Fibroblast of villous mesenchyme (primary cell): ENCODE measurements around the gene ZMYND11. TPM values are rescaled to one million over a fixed set of nuclear protein-coding genes. Genes with fewer than 3 reads are reported as not detected.

ENCODE experiments used
- DNase-seq: peaks from one replicate; pipeline ENCODE4 v3.0.0-alpha.2; 2010; ENCODE audit warnings: low read depth
- H3K4me3 ChIP-seq: 2 replicates; pipeline ENCODE4 v1.5.1; 2011; ENCODE audit warnings: low read depth, mild to moderate bottlenecking, low read length
- total RNA-seq: library from RNA; depleted of rRNA; stranded (reverse); fragments of >200 nt; gene quantifications from 2 replicates; pipeline ENCODE4 v1.2.3, GENCODE V29; 2012
- TF ChIP-seq, protein P1 (sequence below): IDR thresholded peaks from 2 replicates; pipeline ENCODE4 v1.5.1; 2012; ENCODE audit warnings: low read depth, mild to moderate bottlenecking, low read length; ENCODE audit not compliant: insufficient read depth

ZMYND11 gene
- total RNA-seq, 1 donor = 53.5 TPM

DNA sequence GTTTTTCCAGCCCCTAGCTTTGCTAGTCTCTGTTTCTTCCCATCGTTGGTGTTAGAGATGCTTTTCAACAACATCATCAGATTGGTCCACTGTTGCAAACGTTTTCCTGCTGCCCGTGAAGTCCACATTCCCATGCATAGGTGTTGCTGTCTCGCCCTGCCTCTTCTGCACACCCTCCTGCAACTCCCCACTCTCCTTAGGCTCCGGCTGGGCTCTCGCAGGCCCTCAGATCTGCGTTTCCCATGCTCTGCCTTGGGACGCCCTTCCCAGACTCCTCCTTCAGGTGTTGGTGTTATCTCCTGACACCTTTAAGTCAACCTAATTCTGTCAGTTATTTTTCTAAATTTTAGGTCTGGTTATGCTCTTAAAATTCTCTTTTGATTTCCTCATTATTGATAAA lies 55.0 kb downstream of the ZMYND11 start:
- TF ChIP-seq, protein P1, sequence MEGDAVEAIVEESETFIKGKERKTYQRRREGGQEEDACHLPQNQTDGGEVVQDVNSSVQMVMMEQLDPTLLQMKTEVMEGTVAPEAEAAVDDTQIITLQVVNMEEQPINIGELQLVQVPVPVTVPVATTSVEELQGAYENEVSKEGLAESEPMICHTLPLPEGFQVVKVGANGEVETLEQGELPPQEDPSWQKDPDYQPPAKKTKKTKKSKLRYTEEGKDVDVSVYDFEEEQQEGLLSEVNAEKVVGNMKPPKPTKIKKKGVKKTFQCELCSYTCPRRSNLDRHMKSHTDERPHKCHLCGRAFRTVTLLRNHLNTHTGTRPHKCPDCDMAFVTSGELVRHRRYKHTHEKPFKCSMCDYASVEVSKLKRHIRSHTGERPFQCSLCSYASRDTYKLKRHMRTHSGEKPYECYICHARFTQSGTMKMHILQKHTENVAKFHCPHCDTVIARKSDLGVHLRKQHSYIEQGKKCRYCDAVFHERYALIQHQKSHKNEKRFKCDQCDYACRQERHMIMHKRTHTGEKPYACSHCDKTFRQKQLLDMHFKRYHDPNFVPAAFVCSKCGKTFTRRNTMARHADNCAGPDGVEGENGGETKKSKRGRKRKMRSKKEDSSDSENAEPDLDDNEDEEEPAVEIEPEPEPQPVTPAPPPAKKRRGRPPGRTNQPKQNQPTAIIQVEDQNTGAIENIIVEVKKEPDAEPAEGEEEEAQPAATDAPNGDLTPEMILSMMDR = no peak
- DNase-seq = no peak
- H3K4me3 ChIP-seq = no peak overlapping the region

DNA sequence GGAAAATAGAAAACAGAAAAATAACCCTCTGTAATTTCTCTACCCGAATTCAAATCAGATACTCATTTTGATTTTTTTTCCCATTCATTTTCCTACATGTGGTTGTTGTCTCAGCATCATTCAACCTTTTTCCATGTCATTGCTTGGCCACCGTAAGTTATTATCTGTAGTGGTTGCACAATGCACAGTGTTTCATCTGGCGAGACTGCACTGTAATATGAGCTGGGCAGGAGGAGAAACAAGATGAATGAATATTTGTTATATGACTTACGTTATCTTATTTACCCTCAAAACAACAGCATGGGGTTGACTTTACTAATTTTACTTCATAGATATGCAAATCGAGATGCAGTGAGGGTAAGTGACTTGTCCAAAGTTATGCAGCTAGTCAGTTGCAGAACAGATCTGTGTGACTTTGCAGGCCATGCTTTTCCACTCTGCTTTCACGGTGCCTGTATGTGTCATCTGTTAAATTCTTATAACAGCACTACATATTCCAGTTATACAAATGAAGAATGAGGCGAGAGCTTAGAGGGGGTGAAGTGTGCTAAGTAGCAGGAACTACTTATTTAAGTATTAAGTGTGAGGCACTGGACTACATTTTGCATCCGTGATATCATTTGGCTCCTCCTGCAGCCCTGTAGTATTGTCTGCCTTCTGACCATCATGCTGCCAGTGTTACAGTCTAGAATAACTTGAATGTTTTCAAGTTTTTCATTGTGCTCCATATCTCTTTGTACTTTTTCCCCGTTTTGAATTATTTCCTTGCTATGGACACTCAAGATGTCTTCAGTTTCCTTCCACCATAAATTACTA lies 56.7 kb downstream of the ZMYND11 start:
- H3K4me3 ChIP-seq = no peak overlapping the region
- TF ChIP-seq, protein P1 = no peak
- peak; percentile 82 for DNase-seq

DNA sequence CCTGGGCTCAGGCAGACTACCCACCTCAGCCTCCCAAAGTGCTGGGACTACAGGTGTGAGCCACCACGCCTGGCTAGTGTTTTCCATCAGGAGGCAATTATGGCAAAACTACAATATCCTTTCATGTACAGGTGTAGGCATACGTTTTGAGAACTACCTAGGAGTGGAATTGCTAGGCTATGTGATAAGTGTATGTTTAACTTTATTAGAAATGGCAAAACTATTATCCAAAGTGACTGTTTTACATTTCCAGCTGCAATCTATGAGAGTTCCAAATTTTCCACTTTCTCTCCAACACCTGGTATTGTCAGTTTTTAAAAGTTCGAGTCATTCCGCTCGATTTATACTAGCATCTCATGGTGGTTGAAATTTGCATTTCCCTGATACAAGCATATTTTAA lies 59.0 kb downstream of the ZMYND11 start:
- TF ChIP-seq, protein P1 = no peak
- DNase-seq = no peak
- no peak overlapping the region for H3K4me3 ChIP-seq

DNA sequence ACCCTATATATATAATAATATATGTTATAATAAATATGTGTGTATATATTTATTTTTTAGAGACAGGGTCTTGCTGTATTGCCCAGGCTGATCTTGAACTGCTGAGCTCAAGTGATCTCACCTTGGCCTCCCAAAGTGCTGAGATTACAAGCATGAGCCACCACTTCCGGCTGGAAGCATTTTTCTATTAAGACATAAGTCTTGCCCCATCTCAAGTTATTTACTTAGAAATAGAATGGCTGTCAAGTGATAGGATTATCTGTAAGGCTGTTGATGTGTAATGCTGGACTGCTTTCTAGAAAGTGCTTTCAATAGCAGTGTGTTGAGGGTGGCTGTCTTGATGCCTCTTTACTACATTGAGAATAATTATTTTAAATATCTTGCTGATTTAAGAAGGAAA lies 65.2 kb downstream of the ZMYND11 start:
- H3K4me3 ChIP-seq = no peak overlapping the region
- DNase-seq = peak; percentile 43
- TF ChIP-seq, protein P1 = no peak

DNA sequence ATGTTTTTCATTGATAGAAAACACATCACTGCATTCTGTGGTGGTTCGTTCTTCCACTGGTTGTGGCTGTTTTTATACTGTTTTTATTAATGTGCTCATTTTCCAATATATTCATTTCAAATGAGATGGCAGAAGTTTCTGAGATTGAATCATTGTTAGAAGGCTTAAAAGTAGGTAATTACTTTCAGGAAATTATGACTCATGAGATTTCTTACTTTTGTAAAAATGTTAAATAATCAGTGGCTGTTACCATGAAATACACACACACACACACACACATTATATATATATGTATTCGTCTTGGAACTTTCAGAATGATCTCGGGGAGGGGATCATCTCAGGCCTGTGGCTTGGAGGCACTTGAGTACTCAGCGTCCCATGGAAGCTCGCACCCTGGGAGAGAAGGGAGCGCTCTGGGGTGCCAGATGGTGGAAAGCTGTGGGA lies 66.1 kb downstream of the ZMYND11 start:
- TF ChIP-seq, protein P1 = no peak
- peak; percentile 4 for DNase-seq
- no peak overlapping the region for H3K4me3 ChIP-seq

GRCh38 chr10:208616-209015 lies 73.4 kb downstream of the ZMYND11 start:
- TF ChIP-seq, protein P1 = no peak
- H3K4me3 ChIP-seq = no peak overlapping the region
- DNase-seq = no peak
